ENCODE data around the gene CSNK1D.
A peak's percentile ranks its signal among the peaks of the same experiment; 100 is the strongest.
"Not testable (repeated sequence)": the region's sequence is repeated elsewhere in the genome, so short reads cannot be mapped to it uniquely, and the experiment has no call there.

The CSNK1D gene

DNA sequence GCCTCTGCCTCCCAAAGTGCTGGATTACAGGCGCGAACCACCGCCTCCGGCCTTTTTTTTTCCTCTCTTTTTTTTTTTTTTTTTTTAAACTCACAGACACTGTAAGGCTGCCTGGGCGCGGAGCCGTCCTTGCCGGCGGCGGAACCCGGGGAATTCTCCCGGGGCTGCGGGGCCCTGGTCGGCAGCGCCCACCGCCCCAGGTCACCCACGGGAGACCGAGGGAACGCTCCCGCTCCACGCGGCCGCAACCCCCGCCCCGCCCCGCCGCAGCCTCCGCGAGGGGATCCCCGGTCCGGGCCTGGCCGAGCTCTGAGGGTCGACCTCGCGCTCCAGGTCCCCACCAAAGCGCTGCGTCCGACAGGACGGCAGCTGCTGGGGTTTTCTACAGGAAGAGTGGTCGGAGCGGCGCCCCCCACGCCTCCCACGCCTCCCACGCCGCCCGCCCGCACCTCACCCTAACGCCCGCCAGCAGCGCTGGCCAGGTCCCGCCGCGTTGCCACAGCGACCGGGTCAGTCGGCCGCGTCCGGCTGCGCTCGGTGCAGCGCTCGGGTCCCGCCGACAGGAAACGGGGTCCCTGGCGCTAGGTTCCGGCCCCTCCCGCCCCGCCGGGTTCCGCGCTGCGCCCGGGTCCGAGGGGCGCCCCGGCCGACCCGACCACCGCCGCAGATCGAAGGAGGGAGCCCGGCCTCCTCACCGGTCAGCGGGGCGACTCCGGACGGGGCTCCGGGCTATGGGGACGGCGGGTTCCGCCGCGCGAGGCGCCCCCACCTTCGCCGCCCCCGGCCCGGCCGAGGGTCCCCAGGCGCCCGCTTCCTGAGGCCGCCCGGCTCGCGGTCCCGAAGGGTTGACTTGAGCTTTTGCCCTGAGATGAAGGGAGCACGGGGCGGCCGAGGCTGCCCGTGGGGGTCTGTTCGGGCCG, 60.9 kb downstream of the CSNK1D start, which contains the start of gene CCDC57:
Gene CCDC57, minus strand, starts transcription at position 512 of the 920 bp plus-strand sequence. CDS start 10,898 bp downstream, outside the sequence.
- peak; percentile 86 for DNase-seq

DNA sequence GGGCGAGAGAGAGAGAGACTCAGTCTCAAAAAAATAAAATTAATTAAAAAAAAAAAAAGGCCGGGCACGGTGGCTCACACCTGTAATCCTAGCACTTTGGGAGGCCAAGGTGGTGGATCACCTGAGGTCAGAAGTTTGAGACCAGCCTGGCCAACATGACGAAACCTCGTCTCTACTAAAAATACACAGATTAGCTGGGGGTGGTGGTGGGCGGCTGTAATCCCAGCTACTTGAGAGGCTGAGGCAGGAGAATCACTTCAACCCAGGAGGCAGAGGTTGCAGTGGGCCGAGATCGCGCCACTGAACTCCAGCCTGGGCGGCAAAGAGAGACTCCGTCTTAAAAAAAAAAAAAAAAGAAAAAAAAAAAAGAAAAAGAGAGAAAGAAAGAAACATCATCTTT, 62.8 kb downstream of the CSNK1D start:
- DNase-seq: not testable (repeated sequence)

DNA sequence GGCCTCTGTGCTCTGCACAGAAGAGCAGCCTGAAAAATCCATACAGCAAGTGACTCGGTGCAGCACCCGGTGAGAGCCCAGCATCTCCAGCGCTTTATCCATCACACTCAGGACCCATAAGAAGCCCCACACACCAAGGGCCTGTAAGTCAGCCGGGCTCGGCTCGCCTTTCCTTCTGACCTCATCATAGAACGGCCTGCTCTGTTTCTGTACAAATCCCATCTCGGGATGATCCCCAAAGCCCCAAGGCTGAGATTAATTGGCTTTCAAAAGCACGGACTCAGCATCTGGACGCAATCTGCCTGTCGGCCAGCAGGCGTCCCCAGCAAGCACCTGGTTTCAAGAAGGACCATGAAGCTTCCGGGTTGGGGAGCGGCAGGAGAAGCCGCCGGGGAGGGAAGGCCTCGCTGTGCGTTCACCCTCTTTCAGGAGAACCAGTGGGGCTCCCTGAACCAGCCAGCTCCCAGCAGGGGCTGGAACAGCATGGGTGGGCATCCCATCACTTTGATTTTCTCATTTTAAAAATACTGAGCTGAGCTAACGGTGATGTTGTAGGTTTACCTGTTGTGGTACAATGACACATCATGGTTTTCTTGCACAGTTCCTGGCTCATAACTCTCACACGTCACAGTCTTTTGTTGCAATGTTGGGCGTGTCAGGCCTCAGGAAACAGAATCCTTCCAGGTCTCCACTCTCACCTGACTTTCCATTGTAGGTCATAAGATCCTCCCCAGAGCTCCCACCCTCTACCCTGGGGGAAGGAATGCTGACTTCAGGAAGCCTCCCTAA, 67.6 kb downstream of the CSNK1D start:
- DNase-seq: peak; percentile 83

DNA sequence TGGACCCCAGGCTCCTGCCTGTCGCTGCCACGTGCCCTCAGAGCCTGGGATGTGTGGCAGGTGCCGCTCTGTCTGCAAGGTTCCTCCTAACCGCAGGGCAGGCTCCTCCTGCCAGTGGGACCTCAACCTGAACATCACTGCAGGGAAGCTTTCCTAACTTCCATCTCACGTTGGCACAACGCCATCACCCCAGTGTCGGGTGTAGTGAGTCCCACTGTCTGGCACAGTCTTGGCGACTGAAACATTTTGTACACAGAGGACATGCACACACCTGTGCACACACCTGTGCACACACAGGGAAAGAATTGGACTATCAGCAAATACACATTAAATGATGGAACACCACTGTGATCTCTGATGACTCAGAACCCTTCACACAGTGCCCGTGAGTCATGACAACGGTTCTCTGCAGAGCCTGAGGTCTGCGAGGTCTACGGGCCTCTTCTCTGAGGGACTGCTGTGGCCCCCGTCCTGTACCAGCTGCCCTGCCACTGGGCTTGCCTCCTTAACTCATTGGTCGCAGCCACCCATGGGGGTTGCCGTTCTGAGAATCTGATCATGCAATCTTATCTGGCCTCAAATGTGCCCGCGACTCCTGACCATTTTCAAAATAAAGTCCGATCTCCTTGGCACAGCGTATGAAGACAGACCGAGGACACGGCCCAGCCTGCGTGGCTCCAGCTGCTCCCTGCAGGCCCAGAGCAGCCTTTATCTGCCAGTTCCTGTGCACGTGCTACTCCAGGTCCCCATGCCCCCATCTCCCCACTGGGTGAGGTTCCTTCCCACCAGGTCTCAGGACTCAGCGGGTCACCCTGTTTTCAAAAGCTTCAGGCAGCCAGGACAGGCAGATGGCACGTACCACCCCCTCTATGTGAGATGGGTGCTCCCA, 68.4 kb downstream of the CSNK1D start:
- peak; percentile 71 for DNase-seq

- DNase-seq: no peak
Measured at GRCh38 chr17:82203920-82204319, 69.6 kb downstream of the CSNK1D start.

DNA sequence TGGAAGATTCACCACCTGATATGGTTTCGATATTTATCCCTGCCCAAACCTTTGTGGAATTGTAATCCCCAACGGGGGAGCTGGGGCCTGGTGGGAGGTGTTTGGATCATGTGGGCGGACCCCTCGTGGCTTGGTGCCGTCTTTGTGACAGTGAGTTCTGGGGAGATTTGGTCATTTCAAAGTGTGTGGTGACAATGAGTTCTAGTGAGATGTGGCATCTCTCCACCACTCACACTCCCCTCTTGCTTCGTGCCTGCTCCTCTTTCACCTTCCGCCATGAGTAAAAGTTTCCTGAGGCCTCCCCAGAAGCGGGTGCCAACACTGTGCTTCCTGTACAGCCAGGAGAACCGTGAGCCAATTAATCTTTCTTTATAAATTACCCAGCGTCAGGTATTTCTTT, 70.5 kb downstream of the CSNK1D start:
- peak; percentile 56 for DNase-seq

GRCh38 chr17:82201498-82201910, 72.0 kb downstream of the CSNK1D start:
- no peak for DNase-seq

DNA sequence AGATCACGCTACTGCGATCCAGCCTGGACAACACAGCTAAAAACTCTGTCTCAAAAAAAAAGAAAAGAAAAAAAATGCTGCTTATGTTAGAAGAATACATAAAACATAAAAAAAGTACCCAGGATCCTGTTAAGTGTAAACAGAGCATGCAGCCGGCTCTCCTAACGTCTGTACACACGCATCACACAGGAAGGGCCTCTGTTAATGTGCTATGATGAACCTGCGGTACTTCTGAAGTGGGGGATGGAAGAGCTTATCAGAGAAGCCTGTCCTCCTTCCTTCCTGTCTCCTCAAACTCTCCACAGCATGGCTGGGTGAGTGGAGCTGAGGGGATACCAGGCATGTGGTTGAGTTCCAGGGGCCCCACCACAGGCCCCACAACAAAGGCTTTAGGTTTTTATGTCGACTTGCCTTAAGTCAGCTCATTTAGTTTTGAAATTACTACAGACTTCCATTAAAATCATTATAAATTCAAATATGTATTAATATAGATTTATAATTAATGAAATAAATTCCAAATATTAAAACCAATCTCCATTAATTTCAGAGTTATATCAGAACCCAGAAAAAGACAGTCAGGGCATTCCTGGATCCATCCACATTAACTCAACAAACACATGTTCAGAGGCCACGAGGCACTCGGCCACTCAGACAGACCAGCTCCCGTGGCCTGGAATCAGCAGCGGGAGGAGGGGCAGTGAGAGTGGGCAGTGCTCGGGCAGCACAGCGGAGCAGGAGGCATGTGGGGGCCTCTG, 72.6 kb downstream of the CSNK1D start:
- DNase-seq: peak; percentile 76

DNA sequence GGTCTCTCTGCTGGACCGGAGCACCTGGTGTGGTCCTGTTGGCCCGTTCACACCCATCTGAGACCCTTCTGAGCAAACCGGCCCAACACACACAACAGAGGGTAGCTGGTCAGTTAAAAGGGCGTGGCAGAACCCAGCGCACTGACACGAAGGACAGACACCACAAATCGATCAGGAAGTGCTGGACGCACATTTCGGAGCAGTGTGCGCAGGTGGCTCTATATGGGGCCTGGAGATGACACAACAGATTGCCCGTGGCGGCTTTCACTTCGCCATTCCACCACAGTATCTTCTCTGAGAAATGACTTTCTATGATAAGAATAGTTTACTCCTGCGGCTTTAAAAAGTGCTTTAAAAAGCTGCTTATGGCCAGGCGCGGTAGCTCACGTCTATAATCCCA, 73.4 kb downstream of the CSNK1D start:
- no peak for DNase-seq

- no peak for DNase-seq
Measured at GRCh38 chr17:82199496-82199895, 74.0 kb downstream of the CSNK1D start.

DNA sequence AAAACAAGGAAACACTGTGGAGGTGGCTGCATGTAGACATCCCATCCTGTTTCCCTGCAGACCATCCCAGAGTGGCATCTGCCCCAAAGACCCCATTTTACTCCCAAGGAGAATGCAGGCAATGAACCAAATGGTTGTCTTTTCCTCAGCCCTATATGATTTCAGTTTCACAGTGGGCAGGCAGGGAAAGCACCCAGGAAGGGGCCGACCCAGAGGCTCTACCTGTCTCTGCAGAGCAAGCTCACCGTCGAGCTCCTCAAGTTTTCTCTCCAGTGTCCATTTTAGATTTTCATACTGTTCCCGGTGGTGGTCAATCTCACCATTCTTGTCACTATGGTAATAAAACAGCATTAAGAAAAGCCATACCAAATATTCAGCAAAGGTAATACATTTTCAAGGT, 75.4 kb downstream of the CSNK1D start:
- DNase-seq: no peak

- no peak for DNase-seq
Measured at GRCh38 chr17:82195675-82196672, 77.5 kb downstream of the CSNK1D start.

GRCh38 chr17:82194765-82195164, 78.7 kb downstream of the CSNK1D start:
- no peak for DNase-seq

DNA sequence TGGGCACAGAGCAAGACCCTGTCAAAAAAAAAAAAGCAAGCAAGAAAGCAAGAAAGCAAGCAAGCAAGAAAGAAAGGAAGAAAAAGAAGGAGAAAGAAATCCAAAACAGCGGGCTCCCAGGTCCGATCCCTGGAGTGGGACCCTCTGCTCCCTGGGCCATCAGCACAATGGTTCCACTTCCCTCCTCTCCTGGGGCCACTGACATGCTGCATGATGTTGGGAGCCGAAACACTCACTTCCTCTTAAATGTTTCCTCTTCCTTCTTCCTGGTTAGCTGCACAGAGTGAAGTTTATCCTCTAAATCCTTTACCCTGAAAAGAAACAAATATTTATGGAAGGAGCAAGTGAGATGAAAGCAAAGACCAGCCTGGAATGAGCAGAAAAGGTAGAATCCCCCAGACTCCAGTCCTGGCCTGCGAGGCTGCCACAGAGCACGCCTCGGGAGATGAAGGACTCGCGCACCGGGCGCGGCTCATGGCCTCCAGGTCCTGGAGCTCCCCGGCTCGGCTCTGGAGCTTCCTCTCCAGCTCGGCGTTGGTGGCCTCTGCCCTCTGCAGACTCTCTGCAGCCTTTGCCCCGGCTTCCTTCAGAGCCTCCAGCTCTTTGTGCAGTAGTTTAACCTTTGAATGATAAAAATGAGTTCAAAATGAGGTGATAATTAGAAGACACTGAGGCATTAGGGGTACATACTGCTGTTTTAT, 79.8 kb downstream of the CSNK1D start:
- DNase-seq: no peak

DNA sequence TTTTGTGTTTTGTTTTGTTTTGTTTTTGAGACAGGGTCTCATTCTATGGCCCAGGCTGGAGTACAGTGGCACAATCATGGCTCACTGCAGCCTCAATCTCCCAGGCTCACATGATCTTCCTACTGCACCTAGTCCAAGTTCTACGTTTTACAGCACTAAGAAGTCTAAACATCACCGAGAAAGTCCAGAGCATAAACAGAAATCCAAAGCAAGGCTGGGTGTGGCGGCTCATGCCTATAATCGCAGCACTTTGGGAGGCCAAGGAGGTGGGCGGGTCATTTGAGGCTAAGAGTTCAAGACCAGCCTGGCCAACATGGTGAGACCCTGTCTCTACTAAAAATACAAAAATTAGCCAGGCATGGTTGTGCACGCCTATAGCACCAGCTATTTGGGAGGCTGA, 80.5 kb downstream of the CSNK1D start:
- DNase-seq: not testable (repeated sequence)
